Measurements from ENCODE around the gene IQSEC3. TPM values are rescaled to one million over a fixed set of nuclear protein-coding genes. Genes with fewer than 3 reads are reported as not detected.

The IQSEC3 gene
- total RNA-seq, 2 experiments from 2014 or later, result not detected

DNA sequence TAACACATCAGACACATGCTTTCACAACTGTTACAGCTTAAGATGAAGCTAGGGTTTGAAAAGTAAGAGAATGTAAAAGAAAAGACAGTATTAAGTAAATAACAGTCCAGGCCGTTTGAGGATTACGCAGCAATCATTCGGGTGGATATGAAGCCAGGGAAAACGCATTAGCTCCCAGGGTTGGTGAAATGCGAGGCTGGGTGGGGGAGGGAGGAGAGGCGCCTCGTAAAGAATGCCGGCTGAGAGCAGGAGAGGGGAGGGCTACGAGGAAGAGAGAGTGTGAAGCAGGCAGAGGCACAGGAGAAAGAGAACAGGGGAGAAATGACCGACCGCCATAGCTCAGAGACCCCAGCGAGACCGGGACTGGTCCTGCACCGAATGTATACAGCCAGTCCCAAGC, 73.0 kb downstream of the IQSEC3 start:
- no peaks in the 10 kb centered on the region for H3K36me3 ChIP-seq (ENCODE audit: insufficient read depth, low read length)
- CTCF ChIA-PET (ENCODE audit: unreplicated experiment), result no interaction called here

DNA sequence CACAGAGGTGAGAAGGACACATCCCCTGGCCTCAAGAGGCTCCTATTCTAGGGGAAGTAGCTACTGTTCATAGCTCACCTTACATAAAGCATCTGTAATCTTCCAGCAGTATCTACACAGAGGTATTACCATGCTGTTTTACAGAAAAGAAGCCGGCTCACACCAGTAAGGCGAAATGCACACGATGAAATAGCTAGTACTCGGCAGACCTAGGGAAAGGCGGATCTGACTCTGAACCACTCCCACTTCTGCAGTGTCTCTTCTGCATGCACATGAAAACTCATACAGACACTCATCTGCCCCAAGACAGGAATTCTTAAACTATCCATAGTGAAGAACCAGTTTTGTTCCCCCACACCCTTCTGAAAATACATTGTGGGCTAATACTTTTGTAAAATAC, 73.6 kb downstream of the IQSEC3 start:
- no peak overlapping the region for H3K4me3 ChIP-seq (ENCODE audit: low read depth, low read length, poor library complexity, severe bottlenecking)
- no peaks in the 10 kb centered on the region for H4K20me1 ChIP-seq (ENCODE audit: insufficient read depth, low read length)
- BruUV-seq (replicated peaks), result no TSS peak
- H3K79me2 ChIP-seq (ENCODE audit: insufficient read depth, low read depth, low read length), result no peaks in the 10 kb centered on the region
- no peak overlapping the region for H3K27ac ChIP-seq (ENCODE audit: low read depth, low read length, poor library complexity, severe bottlenecking)
- H2AFZ ChIP-seq (ENCODE audit: low read length), result no peak overlapping the region
- no peaks in the 10 kb centered on the region for H3K36me3 ChIP-seq (ENCODE audit: insufficient read depth, low read length)
- TF ChIP-seq, protein P1, sequence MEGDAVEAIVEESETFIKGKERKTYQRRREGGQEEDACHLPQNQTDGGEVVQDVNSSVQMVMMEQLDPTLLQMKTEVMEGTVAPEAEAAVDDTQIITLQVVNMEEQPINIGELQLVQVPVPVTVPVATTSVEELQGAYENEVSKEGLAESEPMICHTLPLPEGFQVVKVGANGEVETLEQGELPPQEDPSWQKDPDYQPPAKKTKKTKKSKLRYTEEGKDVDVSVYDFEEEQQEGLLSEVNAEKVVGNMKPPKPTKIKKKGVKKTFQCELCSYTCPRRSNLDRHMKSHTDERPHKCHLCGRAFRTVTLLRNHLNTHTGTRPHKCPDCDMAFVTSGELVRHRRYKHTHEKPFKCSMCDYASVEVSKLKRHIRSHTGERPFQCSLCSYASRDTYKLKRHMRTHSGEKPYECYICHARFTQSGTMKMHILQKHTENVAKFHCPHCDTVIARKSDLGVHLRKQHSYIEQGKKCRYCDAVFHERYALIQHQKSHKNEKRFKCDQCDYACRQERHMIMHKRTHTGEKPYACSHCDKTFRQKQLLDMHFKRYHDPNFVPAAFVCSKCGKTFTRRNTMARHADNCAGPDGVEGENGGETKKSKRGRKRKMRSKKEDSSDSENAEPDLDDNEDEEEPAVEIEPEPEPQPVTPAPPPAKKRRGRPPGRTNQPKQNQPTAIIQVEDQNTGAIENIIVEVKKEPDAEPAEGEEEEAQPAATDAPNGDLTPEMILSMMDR (conservative IDR thresholded peaks at IDR 0.05; ENCODE audit: low read length), result no peak
- TF ChIP-seq EZH2phosphoT487 (IDR thresholded peaks at IDR 0.05; ENCODE audit: borderline replicate concordance, low read depth, low read length), result no peak
- H3K4me1 ChIP-seq (ENCODE audit: insufficient read depth, low read length, poor library complexity, severe bottlenecking), result no peaks in the 10 kb centered on the region
- intact Hi-C loops (cut with micrococcal nuclease; ENCODE audit: unreplicated experiment), result no loop called here
- H3K9me3 ChIP-seq (ENCODE audit: low read length), result no peaks in the 10 kb centered on the region
- DNase-seq (ENCODE audit: low spot score), result no peak
- no peaks in the 10 kb centered on the region for H3K9me2 ChIP-seq (ENCODE audit: insufficient read depth, low read length)
- CTCF ChIA-PET (ENCODE audit: unreplicated experiment), result no interaction called here
- H3K4me2 ChIP-seq (ENCODE audit: low read length), result no peak overlapping the region
- POLR2A ChIA-PET, result no interaction called here

More for the DNA sequence above, 73.0 kb downstream of the IQSEC3 start:
- Histone ChIP-seq H3K79me2 (ENCODE audit: insufficient read depth, low read depth, low read length) (no peaks in the 10 kb centered on the region), H3K4me2 (ENCODE audit: low read length) (no peak overlapping the region), H3K9me3 (ENCODE audit: low read length) (no peaks in the 10 kb centered on the region), H4K20me1 (ENCODE audit: insufficient read depth, low read length) (no peaks in the 10 kb centered on the region), H3K4me1 (ENCODE audit: insufficient read depth, low read length, poor library complexity, severe bottlenecking) (no peaks in the 10 kb centered on the region), H3K27ac (ENCODE audit: low read depth, low read length, poor library complexity, severe bottlenecking) (no peak overlapping the region), H2AFZ (ENCODE audit: low read length) (no peak overlapping the region), H3K4me3 (ENCODE audit: low read depth, low read length, poor library complexity, severe bottlenecking) (no peak overlapping the region), H3K9me2 (ENCODE audit: insufficient read depth, low read length) (no peaks in the 10 kb centered on the region)
- intact Hi-C loops (cut with micrococcal nuclease; ENCODE audit: unreplicated experiment), result no loop called here
- TF ChIP-seq, protein P1 (conservative IDR thresholded peaks at IDR 0.05; ENCODE audit: low read length), result no peak
- TF ChIP-seq EZH2phosphoT487 (IDR thresholded peaks at IDR 0.05; ENCODE audit: borderline replicate concordance, low read depth, low read length), result no peak
- DNase-seq (ENCODE audit: low spot score), result no peak
- POLR2A ChIA-PET, result no interaction called here
- no TSS peak for BruUV-seq (replicated peaks)

DNA sequence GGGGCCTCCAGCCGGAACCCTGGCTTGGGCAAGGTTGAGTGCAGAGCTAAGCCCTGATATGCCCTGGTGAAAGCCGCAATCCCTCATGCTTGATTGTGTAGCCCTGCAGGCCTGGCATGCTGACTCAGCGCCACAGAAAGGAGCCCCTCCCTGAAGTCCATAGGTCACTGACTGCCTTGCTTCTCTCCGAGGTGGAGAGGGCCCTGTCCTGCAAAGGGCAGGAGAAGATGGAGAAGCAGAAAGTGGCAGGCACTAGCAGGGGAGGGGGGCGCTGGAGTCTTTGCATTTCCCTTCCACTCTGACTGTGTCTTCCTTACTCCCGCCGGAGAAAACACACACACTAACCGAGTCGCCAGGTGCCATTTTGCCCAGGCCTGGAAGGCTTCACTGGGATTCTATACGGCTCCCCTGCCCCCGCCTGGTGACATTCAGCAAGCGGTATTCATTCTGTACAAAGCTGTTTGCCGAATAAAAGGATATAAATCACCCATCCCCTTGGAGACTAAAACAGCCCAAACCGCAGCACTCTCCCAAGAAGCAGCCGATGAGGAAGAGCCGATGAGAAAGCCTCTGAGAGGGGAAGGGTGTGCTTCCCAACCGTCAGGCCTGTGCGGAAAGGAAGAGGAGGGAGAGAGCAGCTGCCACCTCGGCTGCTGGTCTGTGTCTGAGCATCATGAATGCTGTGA, 77.5 kb downstream of the IQSEC3 start:
- POLR2A ChIA-PET, result interaction anchor here (0.5 kb wide), 1 partner anchor 14 kb away, joined by 3 read pairs; no protein-coding TSS in a partner anchor
- no peak for TF ChIP-seq EZH2phosphoT487 (IDR thresholded peaks at IDR 0.05; ENCODE audit: borderline replicate concordance, low read depth, low read length)
- TF ChIP-seq, protein P1 (conservative IDR thresholded peaks at IDR 0.05; ENCODE audit: low read length), result no peak
- DNase-seq (ENCODE audit: low spot score), result no peak
- Histone ChIP-seq H3K36me3 (ENCODE audit: insufficient read depth, low read length) (no peaks in the 10 kb centered on the region), H4K20me1 (ENCODE audit: insufficient read depth, low read length) (no peaks in the 10 kb centered on the region), H2AFZ (ENCODE audit: low read length) (no peak overlapping the region), H3K27ac (ENCODE audit: low read depth, low read length, poor library complexity, severe bottlenecking) (no peak overlapping the region), H3K4me2 (ENCODE audit: low read length) (no peak overlapping the region), H3K4me1 (ENCODE audit: insufficient read depth, low read length, poor library complexity, severe bottlenecking) (no peaks in the 10 kb centered on the region), H3K9me2 (ENCODE audit: insufficient read depth, low read length) (no peaks in the 10 kb centered on the region), H3K9me3 (ENCODE audit: low read length) (no peaks in the 10 kb centered on the region), H3K79me2 (ENCODE audit: insufficient read depth, low read depth, low read length) (no peaks in the 10 kb centered on the region), H3K4me3 (ENCODE audit: low read depth, low read length, poor library complexity, severe bottlenecking) (no peak overlapping the region)
- CTCF ChIA-PET (ENCODE audit: unreplicated experiment), result no interaction called here
- BruUV-seq (replicated peaks), result no TSS peak
- intact Hi-C loops (cut with micrococcal nuclease; ENCODE audit: unreplicated experiment), result no loop called here

All from OCI-LY7 (cell line).